Panc1 (cell line): Measurements from ENCODE around the gene ZCCHC8.

Source experiments
- CTCF ChIP-seq: fragments of 450-650 bp; IDR thresholded peaks from 2 replicates; pipeline ENCODE4 v1.5.1; 2017; ENCODE audit warnings: mild to moderate bottlenecking
- POLR2AphosphoS5 ChIP-seq: IDR thresholded peaks from 2 replicates; pipeline ENCODE4 v1.6.1; 2012; ENCODE audit warnings: mild to moderate bottlenecking, low read depth, low read length, moderate library complexity
- REST ChIP-seq, 2 experiments: IDR thresholded peaks; 2 replicates each; pipeline ENCODE4 v1.6.1; 2011 to 2012; ENCODE audit warnings: low read depth in 2 of 2, control low read depth in 1 of 2, low read length in 1 of 2, mild to moderate bottlenecking in 1 of 2, moderate library complexity in 1 of 2; ENCODE audit not compliant: insufficient read depth in 1 of 2
- SIN3A ChIP-seq: IDR thresholded peaks from 2 replicates; pipeline ENCODE4 v1.6.1; 2012; ENCODE audit warnings: low read depth, mild to moderate bottlenecking, low read length, moderate library complexity, borderline replicate concordance; ENCODE audit not compliant: insufficient read depth
- TCF7L2 ChIP-seq: IDR thresholded peaks from 2 replicates; pipeline ENCODE4 v1.6.1; 2011; ENCODE audit warnings: mild to moderate bottlenecking, low read depth, low read length, inconsistent platforms

GRCh38 chr12:122427403-122427802 lies 73.3 kb downstream of the ZCCHC8 start:
- TF ChIP-seq CTCF (no peak), POLR2AphosphoS5 (no peak), REST (IDR thresholded peaks at IDR 0.05; ENCODE audit: insufficient read depth in 1 of 2, low read depth in 2 of 2, low read length in 1 of 2) (no peak), SIN3A (no peak), TCF7L2 (no peak)
